ENCODE results near the gene NAA40. TPM values are rescaled to one million over a fixed set of nuclear protein-coding genes. Genes with fewer than 3 reads are reported as not detected.

The NAA40 gene
- total and polyA plus RNA-seq, 2 of the 4 experiments (the other 2 are of a cell fraction): 15.2 to 24.7 TPM

- ATAC-seq (ENCODE audit: low read depth): no peak
- 80% methylated on average over 1 of the region's 12 CpGs; no CpG with 5 or more reads in 1 of the 2 experiments for WGBS, 2 experiments (ENCODE audit: extremely low coverage in 2 of 2, insufficient read length in 1 of 2)
- in situ Hi-C loops (cut with MboI; ENCODE audit: low sequenced_read_pairs): no loop called here
These were observed 67.6 kb downstream of the NAA40 start for GRCh38 chr11:64006398-64006797.

More at GRCh38 chr11:64006398-64006797, 67.6 kb downstream of the NAA40 start:
- Histone ChIP-seq H2BK20ac (ENCODE audit: low read depth, low read length) (no peak overlapping the region), H2AFZ (replicated peaks; ENCODE audit: low read length, poor library complexity) (peak overlapping the region; percentile 89), H3K56ac (ENCODE audit: extremely low read depth, insufficient read depth, low read length) (no peak overlapping the region), H3K18ac (ENCODE audit: low read depth, low read length) (no peak overlapping the region), H2AK5ac (ENCODE audit: low read depth, low read length) (no peak overlapping the region), H3K23ac (ENCODE audit: low read depth, low read length) (no peak overlapping the region), H3K14ac (replicated peaks; ENCODE audit: low read depth, low read length) (no peak overlapping the region), H3K9me1 (ENCODE audit: insufficient read depth, low read length) (0 out of 2 replicates have a peak, but pooled peaks cover 3% of the 10 kb centered on the region), H4K5ac (ENCODE audit: low read depth, low read length) (no peak overlapping the region), H3K27ac (ENCODE audit: insufficient read depth, low read length) (no peak overlapping the region), H3K9ac (ENCODE audit: low read depth, low read length) (no peak overlapping the region), H3K27me3 (ENCODE audit: control insufficient read depth, insufficient read depth, low read length) (no peaks in the 10 kb centered on the region), H2AK9ac (replicated peaks; ENCODE audit: low read depth, low read length, poor library complexity) (peak overlapping the region; percentile 91), H4K91ac (ENCODE audit: insufficient read depth, low read depth, low read length) (no peak overlapping the region; the same call in 1 of the 2 replicates), H4K20me1 (ENCODE audit: insufficient read depth, low read length) (0 out of 2 replicates have a peak, but pooled peaks cover 2% of the 10 kb centered on the region), H3K79me1 (ENCODE audit: low read depth in 1 of 2, low read length in 2 of 2) (peaks cover 0 to 2% of the 10 kb centered on the region in 2 experiments; a peak in 1 of 4 replicates), H4K8ac (ENCODE audit: low read depth in 2 of 2, low read length in 2 of 2) (no peak overlapping the region; a peak in 1 of 4 replicates), H2BK120ac (ENCODE audit: low read depth, low read length) (no peak overlapping the region), H2BK15ac (ENCODE audit: low read depth, low read length) (no peak overlapping the region), H3K4me3 (ENCODE audit: insufficient read depth, low read depth, low read length) (no peak overlapping the region), H3K4me1 (ENCODE audit: control insufficient read depth, insufficient read depth, low read length) (peaks cover 11% of the 10 kb centered on the region), H3K4ac (ENCODE audit: low read depth, low read length) (no peak overlapping the region), H3K4me2 (ENCODE audit: low read depth, low read length) (no peak overlapping the region), H2BK5ac (ENCODE audit: low read depth, low read length, poor library complexity, severe bottlenecking) (no peak overlapping the region), H3K9me3 (ENCODE audit: control insufficient read depth, insufficient read depth, low read length) (no peaks in the 10 kb centered on the region), H3K36me3 (ENCODE audit: control insufficient read depth, insufficient read depth, low read length) (no peaks in the 10 kb centered on the region)
- no peak for DNase-seq
- intact Hi-C loops (cut with micrococcal nuclease) (loop anchor here (10.0 kb wide), 1 partner anchor 298 kb away; the partner anchor contains the start of genes CATSPERZ and ESRRA), dilution Hi-C loops (cut with HindIII; ENCODE audit: low sequenced_read_pairs, unreplicated experiment) (no loop called here)
- TF ChIP-seq FOS (IDR thresholded peaks at IDR 0.05; ENCODE audit: low read depth, low read length) (no peak), POLR2A (IDR thresholded peaks at IDR 0.05; ENCODE audit: low read depth, low read length) (no peak), CHD1 (IDR thresholded peaks at IDR 0.05; ENCODE audit: low read depth, low read length) (no peak), RFX5 (IDR thresholded peaks at IDR 0.05; ENCODE audit: low read depth, low read length) (no peak), NFE2L2 (IDR thresholded peaks at IDR 0.05; ENCODE audit: low read depth, low read length) (no peak), BHLHE40 (IDR thresholded peaks at IDR 0.05; ENCODE audit: low read depth, low read length) (no peak), RCOR1 (IDR thresholded peaks at IDR 0.05; ENCODE audit: insufficient replicate concordance, low read length) (no peak), SMC3 (IDR thresholded peaks at IDR 0.05; ENCODE audit: low read depth, low read length) (no peak), CTCF (conservative IDR thresholded peaks at IDR 0.05; ENCODE audit: low read depth, low read length) (no peak), MXI1 (IDR thresholded peaks at IDR 0.05; ENCODE audit: borderline replicate concordance, low read depth, low read length) (no peak), USF2 (IDR thresholded peaks at IDR 0.05; ENCODE audit: low read depth, low read length) (no peak), ELK1 (IDR thresholded peaks at IDR 0.05; ENCODE audit: borderline replicate concordance, low read depth, low read length) (no peak), CEBPB (IDR thresholded peaks at IDR 0.05; ENCODE audit: low read depth, low read length) (no peak), MAFK (IDR thresholded peaks at IDR 0.05; ENCODE audit: low read depth, low read length) (no peak), MAZ (IDR thresholded peaks at IDR 0.05; ENCODE audit: borderline replicate concordance, low read depth, low read length) (no peak), RAD21 (IDR thresholded peaks at IDR 0.05; ENCODE audit: low read length) (no peak)
- CTCF ChIA-PET: interaction anchor here (0.6 to 1.5 kb wide), 2 partner anchors 141 to 182 kb away, joined by 4 read pairs; no protein-coding TSS in a partner anchor
- BruUV-seq (replicated peaks): no TSS peak
- POLR2A ChIA-PET (ENCODE audit: unreplicated experiment): interaction anchor here (0.6 kb wide), 1 partner anchor 345 kb away, joined by 5 read pairs; no protein-coding TSS in a partner anchor
